ENCODE data around the gene HMGA1.

The HMGA1 gene, protein sequence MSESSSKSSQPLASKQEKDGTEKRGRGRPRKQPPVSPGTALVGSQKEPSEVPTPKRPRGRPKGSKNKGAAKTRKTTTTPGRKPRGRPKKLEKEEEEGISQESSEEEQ

GRCh38 chr6:34236443-34237315 is at the start of gene HMGA1:
Gene HMGA1 (plus strand): TSS chr6:34236873. CDS start chr6:34240781, 3,908 bp downstream.
- H3K4me1 ChIP-seq: no peaks in the 10 kb centered on the region

DNA sequence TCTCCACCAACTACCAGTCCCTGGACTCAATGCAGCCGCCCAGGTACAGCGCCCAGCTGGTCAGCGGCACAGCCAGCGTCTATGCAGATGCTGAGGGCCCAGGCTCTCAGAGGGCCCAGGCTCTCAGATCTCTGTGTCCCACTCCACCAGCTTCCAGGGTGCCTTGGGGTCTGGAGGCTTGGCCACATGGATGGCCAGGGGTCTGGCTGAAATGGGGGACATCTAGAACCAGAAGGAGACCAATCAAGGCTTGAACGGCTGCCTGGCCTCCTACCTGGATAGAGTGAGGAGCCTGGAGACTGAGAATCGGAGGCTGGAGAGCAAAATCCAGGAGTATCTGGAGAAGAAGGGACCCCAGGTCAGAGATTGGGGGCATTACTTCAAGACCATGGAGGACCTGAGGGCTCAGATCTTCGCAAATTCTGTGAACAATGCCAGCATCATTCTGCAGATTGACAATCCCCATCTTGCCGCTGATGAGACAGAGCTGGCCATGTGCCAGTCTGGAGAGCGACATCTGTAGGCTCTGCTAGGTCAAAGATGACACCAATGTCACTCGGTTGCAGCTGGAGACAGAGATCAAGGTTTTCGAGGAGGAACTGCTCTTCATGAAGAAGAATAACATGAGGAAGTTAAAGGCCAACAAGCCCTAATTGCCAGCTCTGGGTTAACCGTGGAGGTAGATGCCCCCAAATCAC is 46.7 kb upstream of the HMGA1 start:
- no peaks in the 10 kb centered on the region for H3K4me1 ChIP-seq
- H3K27ac ChIP-seq: no peak overlapping the region

More at GRCh38 chr6:34236443-34237315, at the start of gene HMGA1:
- Histone ChIP-seq H3K9me3 (ENCODE audit: control insufficient read depth, low read length) (no peaks in the 10 kb centered on the region), H3K79me2 (no peaks in the 10 kb centered on the region), H3K27ac (peak within 1 kb of the TSS; percentile 33), H3K4me3 (ENCODE audit: low read depth, low read length) (peak within 1 kb of the TSS; percentile 63), H2AFZ (peak within 1 kb of the TSS; percentile 95), H3K27me3 (ENCODE audit: control insufficient read depth, insufficient read depth, low read length) (no peaks in the 10 kb centered on the region), H3K36me3 (ENCODE audit: control insufficient read depth, insufficient read depth, low read length) (no peaks in the 10 kb centered on the region), H3K9ac (peak within 1 kb of the TSS; percentile 67), H3K4me2 (ENCODE audit: low read length) (peak within 1 kb of the TSS; percentile 85)
- TF ChIP-seq, protein P1, sequence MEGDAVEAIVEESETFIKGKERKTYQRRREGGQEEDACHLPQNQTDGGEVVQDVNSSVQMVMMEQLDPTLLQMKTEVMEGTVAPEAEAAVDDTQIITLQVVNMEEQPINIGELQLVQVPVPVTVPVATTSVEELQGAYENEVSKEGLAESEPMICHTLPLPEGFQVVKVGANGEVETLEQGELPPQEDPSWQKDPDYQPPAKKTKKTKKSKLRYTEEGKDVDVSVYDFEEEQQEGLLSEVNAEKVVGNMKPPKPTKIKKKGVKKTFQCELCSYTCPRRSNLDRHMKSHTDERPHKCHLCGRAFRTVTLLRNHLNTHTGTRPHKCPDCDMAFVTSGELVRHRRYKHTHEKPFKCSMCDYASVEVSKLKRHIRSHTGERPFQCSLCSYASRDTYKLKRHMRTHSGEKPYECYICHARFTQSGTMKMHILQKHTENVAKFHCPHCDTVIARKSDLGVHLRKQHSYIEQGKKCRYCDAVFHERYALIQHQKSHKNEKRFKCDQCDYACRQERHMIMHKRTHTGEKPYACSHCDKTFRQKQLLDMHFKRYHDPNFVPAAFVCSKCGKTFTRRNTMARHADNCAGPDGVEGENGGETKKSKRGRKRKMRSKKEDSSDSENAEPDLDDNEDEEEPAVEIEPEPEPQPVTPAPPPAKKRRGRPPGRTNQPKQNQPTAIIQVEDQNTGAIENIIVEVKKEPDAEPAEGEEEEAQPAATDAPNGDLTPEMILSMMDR (IDR thresholded peaks at IDR 0.05): no peak

GRCh38 chr6:34190504-34191122 is 46.1 kb upstream of the HMGA1 start:
- H3K27ac ChIP-seq: no peak overlapping the region
- TF ChIP-seq, protein P1 (IDR thresholded peaks at IDR 0.05): no peak

More for the DNA sequence above, 46.7 kb upstream of the HMGA1 start:
- no peak overlapping the region for H3K4me2 ChIP-seq (ENCODE audit: low read length)
- H2AFZ ChIP-seq: no peak overlapping the region
- no peaks in the 10 kb centered on the region for H3K27me3 ChIP-seq (ENCODE audit: control insufficient read depth, insufficient read depth, low read length)
- H3K79me2 ChIP-seq: no peaks in the 10 kb centered on the region
- TF ChIP-seq, protein P1 (IDR thresholded peaks at IDR 0.05): no peak
- H3K9ac ChIP-seq: no peak overlapping the region
- H3K36me3 ChIP-seq (ENCODE audit: control insufficient read depth, insufficient read depth, low read length): no peaks in the 10 kb centered on the region
- no peaks in the 10 kb centered on the region for H3K9me3 ChIP-seq (ENCODE audit: control insufficient read depth, low read length)
- H3K4me3 ChIP-seq (ENCODE audit: low read depth, low read length): no peak overlapping the region

DNA sequence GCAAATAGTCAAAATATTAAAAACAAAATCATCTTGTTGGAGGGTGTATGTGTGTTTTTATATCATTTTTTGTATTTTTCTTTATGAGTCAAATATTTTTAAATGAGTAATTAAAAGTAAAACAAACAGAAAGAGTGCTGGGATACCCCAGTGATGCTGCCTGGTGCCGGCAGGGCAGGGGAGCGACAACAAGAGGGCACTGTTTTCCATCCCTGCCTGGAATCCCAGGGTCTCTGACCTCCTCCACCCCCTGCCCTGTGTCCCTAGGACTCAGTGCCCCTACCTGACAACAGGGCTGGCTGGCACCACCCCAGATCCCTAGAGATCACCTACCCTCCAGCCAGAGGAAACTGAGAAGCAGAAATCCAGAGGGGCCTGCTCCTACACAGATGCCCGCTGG is 41.9 kb upstream of the HMGA1 start:
- H3K27ac ChIP-seq: no peak overlapping the region
- no peak overlapping the region for H3K9ac ChIP-seq
- no peak overlapping the region for H2AFZ ChIP-seq
- TF ChIP-seq, protein P1 (IDR thresholded peaks at IDR 0.05): no peak
- no peak overlapping the region for H3K4me2 ChIP-seq (ENCODE audit: low read length)
- H3K4me1 ChIP-seq: peaks cover 2% of the 10 kb centered on the region
- no peak overlapping the region for H3K4me3 ChIP-seq (ENCODE audit: low read depth, low read length)
- no peaks in the 10 kb centered on the region for H3K9me3 ChIP-seq (ENCODE audit: control insufficient read depth, low read length)
- no peaks in the 10 kb centered on the region for H3K79me2 ChIP-seq
- H3K36me3 ChIP-seq (ENCODE audit: control insufficient read depth, insufficient read depth, low read length): no peaks in the 10 kb centered on the region
- H3K27me3 ChIP-seq (ENCODE audit: control insufficient read depth, insufficient read depth, low read length): no peaks in the 10 kb centered on the region

More at GRCh38 chr6:34190504-34191122, 46.1 kb upstream of the HMGA1 start:
- Histone ChIP-seq H3K4me2 (ENCODE audit: low read length) (no peak overlapping the region), H3K9me3 (ENCODE audit: control insufficient read depth, low read length) (no peaks in the 10 kb centered on the region), H3K27me3 (ENCODE audit: control insufficient read depth, insufficient read depth, low read length) (no peaks in the 10 kb centered on the region), H2AFZ (no peak overlapping the region), H3K79me2 (no peaks in the 10 kb centered on the region), H3K36me3 (ENCODE audit: control insufficient read depth, insufficient read depth, low read length) (no peaks in the 10 kb centered on the region), H3K4me3 (ENCODE audit: low read depth, low read length) (no peak overlapping the region), H3K9ac (no peak overlapping the region), H3K4me1 (no peaks in the 10 kb centered on the region)

Measured in parathyroid adenoma (tissue), 2 donors.